K562 (cell line): ENCODE results near the gene GANAB. TPM values are rescaled to one million over a fixed set of nuclear protein-coding genes. Genes with fewer than 3 reads are reported as not detected.

Experiments used
- ARHGAP35 ChIP-seq: fragments of 450-650 bp; IDR thresholded peaks from 2 replicates; pipeline ENCODE4 v1.6.1; 2018; ENCODE audit not compliant: partially characterized antibody
- BCOR ChIP-seq: fragments of 450-650 bp; IDR thresholded peaks from 2 replicates; pipeline ENCODE4 v1.6.1; 2016
- CHCHD3 ChIP-seq: fragments of 250-450 bp; sonication (Bioruptor Pico); IDR thresholded peaks from 2 replicates; pipeline ENCODE4 v2.1.2; 2022; ENCODE audit warnings: mild to moderate bottlenecking
- CREB1 ChIP-seq, 2 experiments: sonication (generic) in 1 of 2; formaldehyde crosslinking in 1 of 2; IDR thresholded peaks; 2 replicates each; pipeline versions ENCODE4 v1.6.1 to v1.8.0; 2012 to 2022; ENCODE audit warnings: inconsistent platforms in 1 of 2, mild to moderate bottlenecking in 1 of 2, missing genetic modification reagents in 1 of 2, moderate library complexity in 1 of 2
- CREB3 ChIP-seq: fragments of 450-650 bp; conservative IDR thresholded peaks from 2 replicates; pipeline ENCODE4 v1.6.1; 2016; ENCODE audit warnings: missing genetic modification characterization, low read depth, mild to moderate bottlenecking, missing compliant biosample characterization, moderate library complexity
- DLX4 ChIP-seq: fragments of 250-450 bp; sonication (Bioruptor Pico); IDR thresholded peaks from 2 replicates; pipeline ENCODE4 v1.6.1; 2021; ENCODE audit warnings: mild to moderate bottlenecking
- FOXO4 ChIP-seq: fragments of 450-650 bp; formaldehyde crosslinking; IDR thresholded peaks from 2 replicates; pipeline ENCODE4 v1.4.0; 2020; ENCODE audit warnings: mild to moderate bottlenecking, moderate library complexity
- GABPB2 ChIP-seq: fragments of 250-450 bp; sonication (Bioruptor Pico); conservative IDR thresholded peaks from 2 replicates; pipeline ENCODE4 v1.5.1; 2021; ENCODE audit warnings: mild to moderate bottlenecking
- IRF2 ChIP-seq: sonication (generic); formaldehyde crosslinking; IDR thresholded peaks from 2 replicates; pipeline ENCODE4 v1.8.1; 2022; ENCODE audit warnings: mild to moderate bottlenecking, missing genetic modification reagents
- KAT2B ChIP-seq: IDR thresholded peaks from one replicate; pipeline ENCODE4 v1.6.1; 2012; ENCODE audit warnings: low read depth, mild to moderate bottlenecking, control low read depth, inconsistent platforms, low read length, moderate library complexity
- KLF10 ChIP-seq: fragments of 250-450 bp; sonication (Bioruptor Pico); IDR thresholded peaks from 2 replicates; pipeline ENCODE4 v1.6.1; 2021; ENCODE audit warnings: matching md5 sums
- NEUROD1 ChIP-seq: fragments of 150-350 bp; IDR thresholded peaks from 2 replicates; pipeline ENCODE4 v1.6.1; 2014; ENCODE audit warnings: borderline replicate concordance, low read length, low read depth; ENCODE audit not compliant: partially characterized antibody
- PHF20 ChIP-seq: fragments of 450-650 bp; IDR thresholded peaks from 2 replicates; pipeline ENCODE4 v1.6.1; 2018; ENCODE audit not compliant: partially characterized antibody
- SMAD3 ChIP-seq: fragments of 450-650 bp; formaldehyde crosslinking; conservative IDR thresholded peaks from 2 replicates; pipeline ENCODE4 v1.4.0; 2020; ENCODE audit warnings: mild to moderate bottlenecking
- STAT5B ChIP-seq: fragments of 250-450 bp; sonication (Bioruptor Pico); IDR thresholded peaks from 2 replicates; pipeline ENCODE4 v1.8.0; 2021; ENCODE audit warnings: mild to moderate bottlenecking, inconsistent platforms
- STAT6 ChIP-seq: sonication (generic); formaldehyde crosslinking; IDR thresholded peaks from 2 replicates; pipeline ENCODE4 v1.8.1; 2023; ENCODE audit warnings: mild to moderate bottlenecking, missing genetic modification reagents
- WHSC1 ChIP-seq: IDR thresholded peaks from one replicate; pipeline ENCODE4 v1.6.1; 2012; ENCODE audit warnings: low read length, control low read depth, inconsistent platforms
- YBX1 ChIP-seq: fragments of 450-650 bp; IDR thresholded peaks from 2 replicates; pipeline ENCODE4 v1.7.1; 2016; ENCODE audit warnings: mild to moderate bottlenecking
- ZNF347 ChIP-seq: fragments of 450-650 bp; formaldehyde crosslinking; IDR thresholded peaks from 2 replicates; pipeline ENCODE4 v1.4.0; 2020; ENCODE audit warnings: low read depth, mild to moderate bottlenecking, moderate library complexity
- ZNF354B ChIP-seq: fragments of 250-450 bp; sonication (Bioruptor Pico); IDR thresholded peaks from 2 replicates; pipeline ENCODE4 v1.4.0; 2020
- ZNF395 ChIP-seq: fragments of 200-800 bp; sonication (Bioruptor generic); IDR thresholded peaks from 2 replicates; pipeline ENCODE4 v1.6.1; 2017; ENCODE audit warnings: missing genetic modification characterization, missing compliant biosample characterization
- ZNF586 ChIP-seq: fragments of 450-650 bp; formaldehyde crosslinking; conservative IDR thresholded peaks from 2 replicates; pipeline ENCODE4 v1.4.0; 2020; ENCODE audit warnings: mild to moderate bottlenecking, moderate library complexity
- ZNF77 ChIP-seq: fragments of 250-450 bp; sonication (Bioruptor Pico); IDR thresholded peaks from 2 replicates; pipeline ENCODE4 v1.5.0; 2020
- polyA plus RNA-seq, 8 experiments: library from polyadenylated mRNA; depleted of rRNA in 4 of 8; stranded (reverse) in 5 of 8; unstranded in 3 of 8; fragments of >200 nt; fragmentation: Nextera tagmentation in 2 of 8; fragmentation: Illumina TruSeq in 1 of 8; extraction: Ambion mirVana in 2 of 8; extraction: Trizol in 1 of 8; gene quantifications; 2 replicates each; pipeline versions ENCODE4 v1.2.1 to v1.2.3, GENCODE V29; 2011 to 2014; ENCODE audit warnings: inconsistent platforms in 1 of 8, missing spikeins in 1 of 8
- total RNA-seq, 7 experiments: library from RNA; depleted of rRNA in 6 of 7; stranded (reverse); fragments of >200 nt in 6 of 7; fragmentation: Illumina TruSeq in 2 of 7; extraction: Trizol in 2 of 7; gene quantifications; 2 replicates each; pipeline versions ENCODE4 v1.2.1 to v1.2.3, GENCODE V29; 2011 to 2021; ENCODE audit warnings: low replicate concordance in 1 of 7

GANAB gene
- total and polyA plus RNA-seq, 9 of the 15 experiments (the other 6 are each of a cell fraction or from before 2014, with no cell fraction given), result 6.5 to 284 (median 161) TPM

GRCh38 chr11:62665075-62665598, 18.7 kb upstream of the GANAB start, which contains the start of the genes C11orf98 and CSKMT (continued):
- TF ChIP-seq ZNF347, result no peak
- TF ChIP-seq DLX4 (CRISPR knock-in tag), result 0 out of 2 replicates have a peak, but pooled peaks have one; percentile 30
- TF ChIP-seq YBX1, result no peak
- no peak for TF ChIP-seq CREB3 (tag)
- 0 out of 2 replicates have a peak, but pooled peaks have one; percentile 54 for TF ChIP-seq ZNF586
- TF ChIP-seq ZNF354B (CRISPR knock-in tag), result no peak
- peak; percentile 11; the same call in 1 of the 2 replicates for TF ChIP-seq ZNF395 (CRISPR knock-in tag)
- TF ChIP-seq GABPB2, result no peak
- TF ChIP-seq WHSC1, result no peak
- peak; percentile 94 for TF ChIP-seq ZNF77 (CRISPR knock-in tag)
- peak; percentile 72; the same call in 1 of the 2 replicates for TF ChIP-seq FOXO4 (CRISPR knock-in tag)
- peak; percentile 97 for TF ChIP-seq CHCHD3 (CRISPR knock-in tag)
- no peak for TF ChIP-seq PHF20
- TF ChIP-seq KLF10 (CRISPR knock-in tag), result peak; percentile 76; the same call in 1 of the 2 replicates
- TF ChIP-seq KAT2B, result no peak
- TF ChIP-seq ARHGAP35, result no peak
- TF ChIP-seq BCOR, result peak; percentile 14; the same call in 1 of the 2 replicates
- TF ChIP-seq STAT6 (CRISPR knock-in tag), result peak; percentile 31; the same call in 1 of the 2 replicates
- peak; percentile 56; the same call in 1 of the 2 replicates for TF ChIP-seq SMAD3
- no peak for TF ChIP-seq STAT5B (CRISPR knock-in tag)
- TF ChIP-seq CREB1 (IDR thresholded peaks at IDR 0.05), result peak; percentile 32; the same call in 1 of the 2 replicates
- TF ChIP-seq CREB1 (CRISPR knock-in tag; IDR thresholded peaks at IDR 0.05), result 0 out of 2 replicates have a peak, but pooled peaks have one; percentile 21
- TF ChIP-seq IRF2 (CRISPR knock-in tag), result no peak
- TF ChIP-seq NEUROD1, result peak; percentile 86
